RWPE2 (cell line): Measurements from ENCODE around the gene RCOR3.

Source experiments
- ATAC-seq: fragments of 200-7000 bp; cut with Tn5 transposase; 3 replicates; pipeline ENCODE4 v1.9.1; 2021; ENCODE audit warnings: low read depth
- DNase-seq: peaks from one replicate; pipeline ENCODE4 v3.0.0-alpha.2; 2020; ENCODE audit warnings: low spot score
- H3K27ac ChIP-seq: fragments of 450-650 bp; 2 replicates; pipeline ENCODE4 v1.5.1; 2017; ENCODE audit warnings: mild to moderate bottlenecking; ENCODE audit not compliant: poor library complexity, severe bottlenecking
- H3K27me3 ChIP-seq: fragments of 250-450 bp; sonication (Bioruptor Pico); 2 replicates; pipeline ENCODE4 v1.5.1; 2021; ENCODE audit warnings: mild to moderate bottlenecking, moderate library complexity; ENCODE audit not compliant: insufficient read depth, poor library complexity, severe bottlenecking
- H3K36me3 ChIP-seq: fragments of 250-450 bp; sonication (Bioruptor Pico); 2 replicates; pipeline ENCODE4 v1.5.1; 2020; ENCODE audit warnings: low read depth, mild to moderate bottlenecking, moderate library complexity
- H3K4me1 ChIP-seq: fragments of 250-450 bp; sonication (Bioruptor Pico); 2 replicates; pipeline ENCODE4 v1.5.1; 2021; ENCODE audit warnings: mild to moderate bottlenecking, moderate library complexity; ENCODE audit not compliant: insufficient read depth, poor library complexity, severe bottlenecking
- H3K4me3 ChIP-seq: fragments of 250-450 bp; sonication (Bioruptor Pico); 2 replicates; pipeline ENCODE4 v1.5.1; 2021; ENCODE audit warnings: mild to moderate bottlenecking, moderate library complexity; ENCODE audit not compliant: severe bottlenecking
- H3K9me3 ChIP-seq: fragments of 250-450 bp; sonication (Bioruptor Pico); 2 replicates; pipeline ENCODE4 v1.5.1; 2021; ENCODE audit warnings: mild to moderate bottlenecking, moderate library complexity; ENCODE audit not compliant: severe bottlenecking
- CTCF ChIP-seq: fragments of 450-650 bp; IDR thresholded peaks from one replicate; pipeline ENCODE4 v1.5.1; 2017; ENCODE audit warnings: mild to moderate bottlenecking, moderate library complexity; ENCODE audit not compliant: poor library complexity, severe bottlenecking

RCOR3 gene

GRCh38 chr1:211358685-211359084 lies 99.5 kb downstream of the RCOR3 start:
- Histone ChIP-seq H3K4me1 (no peaks in the 10 kb centered on the region), H3K27me3 (no peaks in the 10 kb centered on the region), H3K27ac (no peak overlapping the region), H3K9me3 (no peaks in the 10 kb centered on the region), H3K4me3 (no peak overlapping the region), H3K36me3 (no peaks in the 10 kb centered on the region)
- DNase-seq (no peak), ATAC-seq (no peak)
- no peak for TF ChIP-seq CTCF

GRCh38 chr1:211359876-211360275 lies 100.7 kb downstream of the RCOR3 start:
- DNase-seq (no peak), ATAC-seq (peak; percentile 61; the same call in 2 of the 3 replicates)
- no peaks in the 10 kb centered on the region for H3K4me1 ChIP-seq
- H3K4me3 ChIP-seq, result no peak overlapping the region
- no peaks in the 10 kb centered on the region for H3K27me3 ChIP-seq
- no peak for TF ChIP-seq CTCF
- H3K36me3 ChIP-seq, result no peaks in the 10 kb centered on the region
- H3K27ac ChIP-seq, result peak overlapping the region; percentile 39
- H3K9me3 ChIP-seq, result no peaks in the 10 kb centered on the region

DNA sequence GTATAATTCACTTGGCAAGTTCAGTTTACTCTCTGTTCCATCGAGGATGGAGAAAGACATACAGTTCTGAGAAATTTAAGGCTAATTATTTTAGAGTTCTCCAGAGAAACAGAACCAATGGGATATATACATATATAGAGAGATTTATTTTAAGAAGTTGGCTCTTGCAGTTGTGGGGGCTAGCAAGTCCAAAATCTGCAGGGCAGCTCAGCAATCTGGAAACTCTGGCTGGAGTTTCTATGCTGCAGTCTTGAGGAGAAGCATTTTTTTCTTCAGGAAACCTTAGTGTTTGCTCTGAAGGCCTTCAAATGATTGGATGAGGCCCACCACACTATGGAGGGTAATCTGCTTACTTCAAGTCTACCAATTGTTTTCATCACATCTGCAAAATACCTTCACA lies 102.0 kb downstream of the RCOR3 start:
- no peak overlapping the region for H3K27ac ChIP-seq
- no peaks in the 10 kb centered on the region for H3K4me1 ChIP-seq
- DNase-seq, result no peak
- no peaks in the 10 kb centered on the region for H3K36me3 ChIP-seq
- no peaks in the 10 kb centered on the region for H3K27me3 ChIP-seq
- ATAC-seq, result no peak
- H3K4me3 ChIP-seq, result no peak overlapping the region
- TF ChIP-seq CTCF, result no peak
- no peaks in the 10 kb centered on the region for H3K9me3 ChIP-seq
